ENCODE results near the gene MTF1.

MTF1 gene

DNA sequence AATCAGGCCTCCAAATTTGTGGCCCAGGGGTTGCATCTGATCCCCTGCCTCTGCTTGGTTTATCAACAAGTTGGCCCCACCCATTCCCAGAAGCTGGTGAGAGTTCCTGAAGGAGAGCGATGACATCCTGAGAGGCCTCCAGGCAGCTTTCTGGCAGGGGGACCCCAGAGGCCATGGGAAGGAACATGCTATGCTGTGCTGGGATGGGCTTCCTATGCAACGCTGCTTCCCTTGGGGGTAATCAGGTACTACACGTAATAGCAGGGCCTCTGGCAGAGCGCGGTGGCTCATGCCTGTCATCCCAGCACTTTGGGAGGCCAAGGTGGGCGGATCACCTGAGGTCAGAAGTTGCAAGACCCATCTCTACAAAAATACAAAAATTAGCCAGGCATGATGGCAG, 8.4 kb upstream of the MTF1 start:
- no peak for DNase-seq (ENCODE audit: low read depth)

DNA sequence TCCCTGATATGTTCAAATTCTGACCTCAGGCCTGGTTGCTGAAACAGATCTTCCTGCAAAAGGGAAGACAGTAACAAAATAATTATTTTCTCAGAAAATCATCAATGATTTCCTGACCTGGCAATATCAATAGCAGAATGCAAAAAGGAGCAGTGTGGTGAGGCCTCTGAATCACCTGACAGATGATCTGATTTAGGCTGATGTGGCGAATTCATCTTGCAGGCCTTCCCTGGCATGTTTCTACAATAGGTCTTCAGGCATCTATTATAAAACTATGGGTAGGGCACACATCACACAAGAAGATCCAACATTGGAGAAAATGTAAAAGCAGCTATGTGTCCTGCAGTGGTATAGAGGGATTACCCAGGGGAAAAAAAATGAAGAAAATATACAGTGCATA, 7.1 kb upstream of the MTF1 start:
- no peak for DNase-seq (ENCODE audit: low read depth)

DNA sequence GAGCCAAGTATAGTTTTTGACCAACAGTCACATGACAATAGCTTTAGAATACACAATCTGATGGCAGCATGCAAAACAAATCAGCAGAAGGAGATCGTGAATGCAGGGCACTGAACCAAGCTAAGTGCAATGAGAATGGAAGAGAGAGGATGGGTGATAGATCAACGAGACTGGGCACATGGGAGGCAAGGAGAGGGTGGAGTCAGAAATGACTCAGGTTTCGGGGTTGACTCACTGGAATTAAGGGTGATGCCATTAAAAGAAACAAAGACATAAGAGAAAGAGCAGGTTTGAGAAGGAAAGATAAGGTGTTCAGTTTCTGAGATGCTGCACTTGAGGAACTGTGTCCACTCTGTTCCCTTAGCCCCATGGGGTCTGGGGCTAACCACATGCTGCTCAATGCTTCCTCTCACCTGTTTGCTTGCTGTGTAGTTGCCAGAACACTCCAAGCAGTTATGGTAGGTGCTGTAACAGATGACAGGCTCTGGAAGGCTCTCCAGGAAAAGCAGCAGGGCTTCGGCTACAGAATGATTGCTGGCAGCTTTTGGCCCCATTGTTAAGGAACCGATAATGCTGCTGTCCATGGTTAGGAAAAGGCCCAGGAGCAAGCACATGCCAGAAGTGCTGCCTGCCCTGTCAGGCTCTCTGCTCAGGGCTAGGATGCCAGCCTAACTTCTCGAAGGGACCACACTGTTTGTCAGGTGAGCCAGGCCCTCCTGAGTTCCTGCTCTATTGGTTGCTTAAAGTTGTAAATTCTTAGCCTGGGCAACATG, 6.1 kb upstream of the MTF1 start:
- no peak for DNase-seq (ENCODE audit: low read depth)

DNA sequence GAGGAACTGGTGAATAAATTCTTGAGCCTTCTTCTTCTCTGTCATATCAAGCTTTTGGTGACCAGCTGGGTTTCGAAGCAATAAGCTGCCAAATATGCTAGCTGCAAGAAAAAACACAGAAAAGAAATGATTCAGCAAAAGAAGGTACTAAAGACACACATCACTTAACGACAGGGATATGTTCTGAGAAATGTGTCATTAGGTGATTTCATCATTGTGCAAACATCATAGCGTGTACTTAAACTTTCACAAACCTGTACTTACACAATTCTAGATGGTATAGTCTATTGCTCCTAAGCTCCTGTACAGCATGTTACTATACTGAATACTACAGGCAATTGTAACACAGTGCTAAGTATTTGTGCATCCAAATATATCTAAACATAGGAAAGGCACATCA, 2.9 kb upstream of the MTF1 start:
- DNase-seq (ENCODE audit: low read depth) = no peak

DNA sequence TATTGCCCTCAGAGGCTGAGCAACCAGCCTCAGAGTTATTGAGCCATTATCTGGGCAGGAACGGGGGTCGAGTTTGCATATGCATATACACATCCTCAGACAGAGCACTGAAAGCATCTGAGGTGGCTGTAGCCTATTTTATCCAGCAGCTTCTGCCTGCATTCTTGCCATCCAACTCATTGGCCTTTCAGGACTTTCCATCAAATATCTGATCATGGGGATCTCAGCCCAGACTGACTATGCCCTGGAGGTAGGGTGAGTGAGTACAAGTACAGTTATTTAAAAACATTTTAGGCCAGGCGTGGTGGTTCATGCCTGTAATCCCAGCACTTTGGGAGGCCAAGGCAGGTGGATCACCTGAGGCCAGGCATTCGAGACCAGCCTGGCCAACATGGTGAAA, 1.8 kb upstream of the MTF1 start:
- DNase-seq (ENCODE audit: low read depth) = no peak

DNA sequence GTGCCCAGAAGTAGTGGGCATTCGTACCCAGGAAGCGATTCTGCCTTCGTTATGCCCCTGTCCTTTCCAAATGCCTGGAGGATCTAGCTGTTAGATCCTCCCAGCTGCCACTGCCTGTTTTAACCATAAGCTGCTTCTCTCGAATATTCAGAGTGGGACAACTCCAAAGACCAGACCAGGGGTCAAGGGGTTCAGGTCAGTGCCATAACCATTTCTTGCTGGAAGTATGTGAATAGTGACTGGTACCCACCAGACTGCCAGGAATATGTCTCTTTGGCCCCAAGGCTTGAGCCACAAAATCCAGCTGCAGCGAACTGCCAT, 914 bp upstream of the MTF1 start:
- DNase-seq (ENCODE audit: low read depth) = no peak

DNA sequence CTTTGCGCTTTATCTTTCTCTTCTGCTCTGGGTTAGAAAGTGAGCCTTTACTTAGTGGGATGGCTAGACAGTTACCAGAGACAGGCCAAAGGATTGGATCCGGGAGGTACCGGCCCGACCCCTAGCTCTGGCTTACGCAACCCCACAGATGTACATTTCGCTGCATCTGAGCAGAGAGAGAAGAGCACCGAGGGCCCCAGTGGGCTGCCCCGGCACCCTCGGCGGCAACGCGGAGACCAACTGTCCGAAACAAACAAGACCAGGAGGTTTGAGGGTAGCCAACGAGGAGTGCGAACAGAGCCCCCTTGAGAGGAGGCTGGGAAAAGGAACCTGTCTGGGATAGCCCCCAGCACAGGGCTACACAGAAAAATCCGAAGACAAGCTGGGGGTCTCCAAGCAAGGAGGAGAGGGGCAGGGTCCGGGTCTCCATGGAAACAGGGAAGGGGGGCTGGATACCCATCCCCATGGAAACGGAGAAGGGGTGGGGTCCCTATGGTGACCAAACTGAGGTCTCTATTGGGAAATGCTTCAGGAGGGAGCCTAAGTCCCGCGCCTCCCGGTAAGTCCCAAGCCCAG, 373 bp downstream of the MTF1 start:
- no peak for DNase-seq (ENCODE audit: low read depth)

DNA sequence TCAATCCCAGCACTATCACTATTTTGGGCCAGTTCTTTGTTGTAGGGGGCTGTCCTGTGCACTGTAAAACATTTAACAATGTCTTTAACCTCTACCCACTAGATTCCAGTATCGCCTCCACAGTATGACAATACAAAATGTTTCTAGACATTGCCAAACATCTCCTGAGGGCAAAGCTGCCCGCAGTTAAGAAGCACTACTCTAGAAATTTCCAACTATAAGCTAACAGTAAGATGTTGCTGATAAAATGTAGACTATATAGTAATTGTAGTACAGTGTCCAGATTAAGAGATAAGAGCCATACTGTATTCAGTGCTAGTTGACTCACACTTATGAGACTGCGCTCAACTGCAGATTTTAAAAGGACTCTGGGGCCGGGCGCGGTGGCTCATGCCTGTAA, 5.0 kb downstream of the MTF1 start:
- no peak for DNase-seq (ENCODE audit: low read depth)

DNA sequence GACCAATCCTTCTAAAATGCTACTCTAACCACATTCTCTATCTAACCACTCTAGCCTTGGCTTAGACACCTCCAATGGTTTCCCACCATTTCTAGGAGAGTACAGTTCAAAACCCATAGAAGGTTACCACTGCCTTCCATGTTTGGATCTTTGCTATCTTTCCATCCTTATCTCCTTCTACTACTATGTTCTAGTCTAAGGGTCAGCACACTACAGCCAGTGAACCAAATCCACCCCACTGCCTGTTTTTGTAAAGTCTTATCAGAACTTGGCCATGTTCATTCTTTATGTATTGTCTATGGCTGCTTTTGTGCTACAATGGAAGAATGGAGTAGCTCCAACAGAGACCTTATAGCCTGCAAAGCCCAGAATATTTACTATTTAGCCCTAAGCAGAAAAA, 6.2 kb downstream of the MTF1 start:
- no peak for DNase-seq (ENCODE audit: low read depth)

DNA sequence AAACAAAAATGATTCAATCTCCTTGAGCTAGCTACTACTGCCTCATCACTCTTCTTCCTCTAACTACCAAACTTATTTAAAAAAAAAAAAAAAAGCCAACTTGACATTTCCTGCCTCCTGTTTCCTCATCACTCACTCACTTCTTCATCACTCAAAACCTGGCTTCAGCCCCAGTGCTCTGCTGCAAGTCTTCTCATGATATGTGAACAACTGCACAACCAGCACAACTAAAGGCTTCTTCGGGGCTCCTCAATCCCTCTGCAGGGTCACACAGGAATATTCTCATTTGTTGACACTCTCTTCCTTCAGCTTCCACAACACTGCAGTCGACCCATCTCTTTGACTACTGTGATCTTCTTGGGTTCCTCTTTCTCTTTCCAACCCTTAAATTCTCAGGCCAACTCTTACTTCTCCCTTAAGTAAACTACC, 7.6 kb downstream of the MTF1 start:
- DNase-seq (ENCODE audit: low read depth) = no peak

DNA sequence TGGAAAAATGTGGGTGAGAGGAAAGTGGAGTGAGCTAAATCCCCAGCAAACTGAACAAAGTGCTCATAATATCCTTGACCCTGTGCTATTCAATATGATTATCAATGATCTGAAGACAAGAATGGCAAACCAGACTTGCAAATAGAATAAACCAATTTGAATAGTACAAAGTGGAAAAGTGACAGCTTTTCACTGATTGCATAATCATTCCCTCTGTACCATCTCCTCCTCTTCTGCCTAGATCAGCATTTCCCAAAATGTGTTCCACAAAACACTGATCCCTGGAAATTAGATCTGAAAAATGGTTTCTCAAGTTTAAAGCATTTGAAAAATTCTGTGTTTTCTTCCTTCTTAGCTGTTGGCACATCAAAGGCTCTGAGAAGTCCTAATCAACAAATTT, 8.1 kb downstream of the MTF1 start:
- DNase-seq (ENCODE audit: low read depth) = no peak

DNA sequence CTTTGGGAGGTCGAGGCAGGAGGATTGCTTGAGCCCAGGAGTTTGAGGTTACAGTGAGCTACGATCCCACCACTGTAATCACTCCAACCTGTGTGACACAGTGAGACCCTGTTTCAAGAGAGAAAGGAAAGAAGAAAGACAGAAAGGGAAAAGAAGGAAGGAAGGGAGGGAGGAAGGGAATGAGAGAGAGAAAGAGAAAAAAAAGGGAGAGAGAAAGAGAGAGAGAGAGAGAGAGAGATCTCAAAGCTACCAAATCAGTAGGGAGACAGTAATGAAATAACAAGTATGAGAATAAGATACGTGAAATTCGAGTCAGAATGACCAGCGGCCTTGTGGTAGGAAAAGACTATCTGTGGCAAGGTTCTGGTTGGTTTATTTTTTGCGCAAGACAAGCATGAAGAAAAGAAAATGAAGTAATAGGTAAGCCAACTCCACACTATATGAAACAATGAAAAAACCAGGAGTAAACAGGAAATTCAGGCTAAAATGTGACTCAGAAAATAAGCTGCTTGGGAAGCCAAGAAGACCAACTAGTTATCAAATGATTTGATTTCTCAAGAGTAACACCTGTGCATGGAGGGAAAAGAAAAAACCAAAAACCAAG, 8.9 kb downstream of the MTF1 start:
- DNase-seq (ENCODE audit: low read depth) = no peak

DNA sequence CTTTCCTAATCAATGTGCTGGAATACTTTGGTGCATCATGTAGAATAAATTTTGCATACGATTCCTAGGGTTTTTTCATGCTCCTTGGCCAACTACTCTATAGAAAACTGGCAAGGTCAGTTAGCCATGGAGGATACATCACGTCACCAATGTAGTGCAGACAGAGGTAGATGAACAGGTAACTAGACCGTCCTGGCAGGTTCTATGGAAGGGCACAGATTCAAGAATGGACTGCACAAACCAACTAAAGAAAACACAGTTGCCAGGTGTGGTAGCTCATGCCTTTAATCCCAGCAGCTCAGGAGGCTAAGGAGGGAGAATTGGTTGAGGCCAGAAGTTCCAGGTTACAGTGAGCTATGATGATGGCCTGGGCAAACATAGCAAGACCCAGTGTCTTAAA, 9.9 kb downstream of the MTF1 start:
- no peak for DNase-seq (ENCODE audit: low read depth)

DNA sequence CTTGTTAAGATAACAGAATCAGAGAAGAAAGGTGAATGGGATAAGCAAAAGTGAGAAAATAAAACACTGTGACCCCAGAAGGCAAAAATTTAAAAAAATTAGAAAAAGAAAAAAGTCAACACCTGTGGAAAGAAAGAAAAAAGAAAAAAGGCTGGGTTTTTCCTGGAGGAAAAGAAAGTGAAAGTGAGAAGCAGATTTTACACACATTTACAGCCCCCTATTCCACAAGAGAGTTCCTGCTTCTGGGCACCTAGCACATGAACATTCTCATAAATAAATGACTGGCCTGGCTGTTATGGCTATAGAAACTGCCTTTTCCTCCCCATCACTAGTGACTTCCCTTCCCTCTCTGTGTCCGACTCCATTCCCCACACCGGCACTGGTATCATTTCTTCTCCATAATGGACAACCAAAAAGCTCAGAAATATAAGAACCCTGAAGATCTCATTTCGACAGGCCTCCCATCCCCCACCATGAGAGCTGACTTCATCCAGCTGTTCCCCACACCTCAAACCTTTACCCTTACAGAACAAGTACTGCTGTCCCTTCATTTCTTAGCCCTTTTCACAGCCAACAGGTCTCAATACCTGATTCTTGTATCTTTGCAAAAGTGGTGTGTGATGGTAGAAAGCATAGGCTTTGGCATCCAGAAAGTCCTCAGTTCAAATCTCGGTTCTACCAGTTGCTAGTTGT, 12.6 kb downstream of the MTF1 start:
- DNase-seq (ENCODE audit: low read depth) = no peak

DNA sequence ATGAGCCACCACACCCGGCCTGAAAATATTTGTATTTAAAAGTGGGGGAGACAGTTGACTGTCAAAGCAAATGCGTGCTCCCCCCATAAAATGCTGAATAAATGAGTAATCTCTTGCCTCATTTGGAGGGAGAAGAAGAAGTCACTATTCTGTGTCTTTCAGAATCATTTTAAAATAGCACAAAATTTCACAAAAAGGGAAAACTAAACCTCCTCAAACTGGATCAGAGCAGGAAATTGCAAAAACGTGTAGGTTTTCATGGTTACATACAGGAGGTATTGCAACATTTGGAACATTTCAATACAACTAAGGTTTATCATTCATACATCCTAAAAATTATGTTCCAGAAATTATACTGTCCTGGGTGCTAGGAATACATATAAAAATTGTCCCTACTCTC, 13.6 kb downstream of the MTF1 start:
- no peak for DNase-seq (ENCODE audit: low read depth)

DNA sequence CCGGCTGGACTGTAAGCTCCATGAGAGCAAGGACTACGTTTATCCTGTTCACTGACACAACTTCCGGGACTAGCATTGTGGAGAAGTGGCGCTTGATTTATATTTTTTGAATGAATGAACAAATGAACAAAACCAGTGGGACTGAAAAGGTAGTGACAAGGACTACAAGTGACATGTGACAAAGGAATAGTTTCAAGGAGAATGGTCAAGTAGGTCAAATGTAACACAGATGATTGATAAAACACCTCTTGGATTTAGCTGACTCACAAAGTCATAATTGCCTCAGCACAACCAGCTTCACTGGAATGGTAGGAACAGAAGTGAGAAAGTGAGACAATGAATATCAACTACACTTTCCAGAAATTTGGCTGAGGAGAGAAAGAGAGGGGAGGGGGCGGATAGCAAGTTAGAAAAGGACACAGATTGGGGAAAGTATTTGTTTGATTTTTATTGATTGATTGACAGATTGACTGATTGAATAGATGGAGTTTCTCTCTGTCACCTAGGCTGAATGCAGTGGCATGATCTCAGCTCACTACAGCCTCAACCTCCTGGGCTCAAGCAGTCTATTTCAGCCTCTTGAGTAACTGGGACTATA, 14.2 kb downstream of the MTF1 start:
- no peak for DNase-seq (ENCODE audit: low read depth)

DNA sequence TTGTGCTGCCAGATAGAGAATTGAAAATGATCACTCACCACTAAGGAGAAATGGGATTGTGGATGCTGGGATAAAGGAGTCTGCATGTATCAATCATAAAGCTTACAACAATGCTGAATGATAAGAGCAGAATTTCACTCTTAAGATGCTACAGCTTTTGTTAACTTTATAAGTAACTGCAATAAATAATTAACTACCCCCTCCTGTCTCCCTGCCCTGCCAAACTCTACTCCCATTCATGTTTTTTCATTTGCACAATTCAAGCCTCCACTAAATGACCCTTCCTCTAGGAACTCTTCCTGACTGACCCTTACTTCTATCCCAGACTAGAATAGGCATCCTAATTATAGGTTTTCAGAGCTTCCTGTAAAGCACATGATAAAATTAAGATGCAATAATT, 14.9 kb downstream of the MTF1 start:
- DNase-seq (ENCODE audit: low read depth) = no peak

DNA sequence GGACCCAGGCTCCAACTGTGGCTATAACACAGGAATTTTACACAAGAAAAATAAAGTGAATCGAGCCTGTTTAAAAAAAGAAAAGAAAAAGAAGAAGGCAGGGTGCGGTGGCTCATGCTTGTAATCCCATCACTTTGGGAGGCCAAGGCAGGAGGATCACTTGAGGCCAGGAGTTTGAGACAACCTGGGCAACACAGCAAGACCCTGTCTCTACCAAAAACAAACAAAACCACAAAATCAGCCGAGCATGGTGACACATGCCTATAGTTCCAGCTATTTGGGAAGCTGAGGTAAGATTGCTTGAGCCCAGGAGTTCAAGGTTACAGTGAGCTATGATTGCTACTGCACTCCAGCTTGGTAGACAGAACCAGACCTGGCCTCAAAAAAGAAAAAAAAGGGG, 17.7 kb downstream of the MTF1 start:
- no peak for DNase-seq (ENCODE audit: low read depth)

DNA sequence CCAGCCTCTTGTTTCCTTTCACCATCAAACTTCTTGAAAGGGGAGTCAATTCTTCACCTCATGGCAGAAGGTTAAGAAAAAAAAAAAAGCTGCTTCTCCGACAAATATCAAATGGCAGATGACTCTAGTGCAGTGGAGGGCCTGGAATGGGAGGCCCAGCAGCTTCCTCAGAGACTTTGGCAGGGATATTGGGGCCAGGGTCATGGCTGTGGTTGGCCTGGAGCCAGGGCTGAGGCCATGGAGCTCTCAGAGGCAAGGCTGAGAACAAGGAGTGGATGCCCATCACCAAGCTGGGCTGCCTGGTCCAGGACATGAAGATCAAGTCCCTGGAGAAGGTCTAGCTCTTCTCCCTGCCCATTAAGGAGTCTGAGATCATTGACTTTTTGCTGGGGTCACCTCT, 18.7 kb downstream of the MTF1 start:
- DNase-seq (ENCODE audit: low read depth) = no peak

DNA sequence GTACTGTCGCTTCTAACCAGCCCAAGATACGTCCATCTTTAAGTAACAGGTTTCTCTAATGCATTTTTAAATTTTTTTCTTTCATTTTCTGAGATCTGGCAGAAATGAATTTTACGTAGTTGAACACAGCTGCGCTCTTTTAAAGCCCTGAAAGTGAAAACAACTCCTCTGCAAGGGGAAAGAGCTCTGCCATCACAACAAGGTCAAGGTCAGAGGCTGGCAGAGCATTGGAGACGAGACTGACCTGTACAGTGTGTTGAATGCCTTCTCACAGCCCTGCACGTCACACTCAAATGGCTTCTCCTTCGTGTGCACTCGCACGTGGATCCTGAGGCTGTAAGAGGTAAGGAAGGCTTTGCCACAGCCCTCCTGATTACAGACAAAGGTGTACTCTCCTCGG, 19.7 kb downstream of the MTF1 start:
- DNase-seq (ENCODE audit: low read depth) = no peak

DNA sequence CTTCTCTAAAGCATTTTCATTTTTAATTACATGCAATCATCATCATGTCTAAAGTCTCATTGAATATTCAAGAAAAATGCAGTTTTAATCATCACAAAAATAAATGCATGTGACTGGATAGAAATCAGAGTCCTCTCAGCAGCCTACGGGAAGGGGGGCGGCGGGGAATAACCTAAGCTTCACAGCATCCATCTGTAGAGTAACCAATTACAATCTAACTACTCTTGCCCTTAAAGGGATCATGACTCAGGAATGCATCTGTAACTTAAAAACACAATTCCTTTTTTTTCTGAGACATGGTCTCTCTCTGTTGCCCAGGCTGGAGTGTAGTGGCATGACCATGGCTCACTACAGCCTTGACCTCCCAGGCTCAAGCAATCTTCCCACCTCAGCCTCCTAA, 22.6 kb downstream of the MTF1 start:
- DNase-seq (ENCODE audit: low read depth) = no peak

DNA sequence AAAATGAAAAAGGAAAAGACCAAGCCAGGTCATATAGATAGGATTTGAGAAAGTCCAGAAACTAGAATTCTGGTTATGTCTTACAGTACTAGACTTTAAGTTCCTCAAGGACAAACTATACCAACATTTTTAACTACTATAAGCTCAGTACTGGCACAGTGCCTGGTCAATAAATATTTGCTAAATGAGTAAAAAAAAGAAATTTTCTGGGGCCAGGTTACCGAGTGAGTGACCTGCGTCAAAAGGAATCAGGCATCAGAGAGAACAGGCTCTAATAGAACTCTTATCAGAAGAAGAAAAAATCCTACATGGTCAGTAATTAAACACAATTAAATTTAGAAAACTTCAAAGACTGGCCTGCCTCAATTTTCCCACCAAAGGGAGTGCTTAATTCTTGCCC, 27.6 kb downstream of the MTF1 start:
- no peak for DNase-seq (ENCODE audit: low read depth)

DNA sequence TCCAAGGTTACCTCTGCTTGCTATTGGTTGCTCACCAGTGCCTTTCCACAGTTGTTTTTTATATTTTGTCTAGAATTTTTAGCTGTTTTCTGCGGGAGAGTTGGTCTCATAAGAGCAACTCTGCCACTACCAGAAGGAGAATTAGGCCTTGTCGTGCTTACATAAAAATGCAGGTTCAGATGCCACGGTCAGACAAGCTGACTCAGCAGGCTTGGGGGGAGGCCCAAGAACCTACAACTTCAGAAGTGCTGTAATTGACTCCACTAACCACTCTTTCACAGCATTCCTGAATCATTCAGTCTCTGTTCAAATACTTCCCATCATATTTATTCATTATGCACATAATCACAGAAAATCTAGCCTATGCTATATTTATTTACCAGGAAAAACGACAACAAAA, 28.3 kb downstream of the MTF1 start:
- no peak for DNase-seq (ENCODE audit: low read depth)

Data from activated gamma-delta T cell treated with anti-CD3 and anti-CD28 coated beads, Interleukin-2, amount 50 U/mL, for 16 hours (primary cell).